ENCODE data around the gene SLC6A5. TPM values are rescaled to one million over a fixed set of nuclear protein-coding genes. Genes with fewer than 3 reads are reported as not detected.

SLC6A5 gene
- total and polyA plus RNA-seq, 9 of the 15 experiments (the other 6 are each of a cell fraction or from before 2014, with no cell fraction given): 0.08 TPM; not detected in 8

DNA sequence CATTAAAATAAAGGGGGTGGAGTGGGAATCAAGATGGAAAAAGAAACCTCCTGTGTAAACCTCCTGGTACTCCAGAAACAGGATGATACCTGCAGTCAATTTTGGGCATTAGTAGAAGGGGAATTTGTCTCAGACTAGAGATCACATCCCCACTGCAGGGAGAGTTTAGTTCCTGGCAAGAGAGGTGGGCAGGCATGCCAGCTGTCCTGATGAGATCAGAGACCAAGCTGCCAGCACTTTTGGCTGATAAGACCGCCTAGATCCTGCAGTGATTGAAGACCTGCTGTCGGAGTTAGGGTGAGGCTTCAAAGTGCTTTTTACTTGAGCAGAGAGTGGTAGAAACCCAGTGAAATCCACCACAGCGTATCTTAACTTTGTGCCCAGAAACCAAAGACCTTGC is 40.3 kb downstream of the SLC6A5 start:
- no peaks in the 10 kb centered on the region for H4K20me1 ChIP-seq (replicated peaks; ENCODE audit: control insufficient read depth, insufficient read depth, low read length)
- no peak for FAIRE-seq
- no peaks in the 10 kb centered on the region for H3K9me3 ChIP-seq (replicated peaks; ENCODE audit: control insufficient read depth, insufficient read depth, low read depth, low read length)
- no peaks in the 10 kb centered on the region for H3K36me3 ChIP-seq (ENCODE audit: control insufficient read depth, insufficient read depth, low read length)
- intact Hi-C loops (cut with micrococcal nuclease): no loop called here
- WGBS (ENCODE audit: insufficient coverage, low coverage, missing lambda C conversion rate): 0% methylated on average over 3 of the region's 3 CpGs
- DNase-seq (ENCODE audit: extremely low read depth in 1 of 4, low spot score in 3 of 4): no peak
- POLR2A ChIA-PET: no interaction called here
- H2AFZ ChIP-seq (ENCODE audit: low read depth, low read length): no peak overlapping the region
- H3K4me2 ChIP-seq (ENCODE audit: insufficient read depth, low read length): no peak overlapping the region
- no peak for TF ChIP-seq GATAD2B (IDR thresholded peaks at IDR 0.05; ENCODE audit: borderline replicate concordance)
- TF ChIP-seq THRAP3 (IDR thresholded peaks at IDR 0.05; ENCODE audit: borderline replicate concordance): no peak
- BruUV-seq (replicated peaks): no TSS peak
- CTCF ChIA-PET (ENCODE audit: low intra/inter-chr PET ratio): no interaction called here
- no peak overlapping the region for H3K9ac ChIP-seq (ENCODE audit: insufficient read depth in 1 of 2, low read depth in 2 of 2, low read length in 2 of 2)
- no peaks in the 10 kb centered on the region for H3K9me1 ChIP-seq (ENCODE audit: control insufficient read depth, insufficient read depth, low read length)
- ATAC-seq: no peak
- H3K27ac ChIP-seq (ENCODE audit: extremely low read depth, low read depth, low read length): no peak overlapping the region
- H3K4me3 ChIP-seq: no peak overlapping the region
- H3K4me1 ChIP-seq (replicated peaks in 1 of 2; ENCODE audit: control insufficient read depth in 2 of 2, insufficient read depth in 2 of 2, low read length in 2 of 2): no peaks in the 10 kb centered on the region
- in situ Hi-C loops (cut with MboI): loop anchor here (25.0 kb wide), 1 partner anchor 1673 kb away; no protein-coding TSS in a partner anchor
- H3K79me2 ChIP-seq (ENCODE audit: control insufficient read depth, insufficient read depth, low read length): no peaks in the 10 kb centered on the region
- no peaks in the 10 kb centered on the region for H3K27me3 ChIP-seq (ENCODE audit: control insufficient read depth in 2 of 2, insufficient read depth in 2 of 2, low read length in 2 of 2)

GRCh38 chr11:20640401-20640800 is 41.0 kb downstream of the SLC6A5 start:
- Histone ChIP-seq H3K9ac (ENCODE audit: insufficient read depth in 1 of 2, low read depth in 2 of 2, low read length in 2 of 2) (no peak overlapping the region), H3K9me1 (ENCODE audit: control insufficient read depth, insufficient read depth, low read length) (no peaks in the 10 kb centered on the region), H3K27me3 (ENCODE audit: control insufficient read depth in 2 of 2, insufficient read depth in 2 of 2, low read length in 2 of 2) (no peaks in the 10 kb centered on the region), H3K4me3 (no peak overlapping the region), H4K20me1 (replicated peaks; ENCODE audit: control insufficient read depth, insufficient read depth, low read length) (no peaks in the 10 kb centered on the region), H3K4me1 (replicated peaks in 1 of 2; ENCODE audit: control insufficient read depth in 2 of 2, insufficient read depth in 2 of 2, low read length in 2 of 2) (no peaks in the 10 kb centered on the region), H3K27ac (ENCODE audit: extremely low read depth, low read depth, low read length) (no peak overlapping the region), H3K9me3 (replicated peaks; ENCODE audit: control insufficient read depth, insufficient read depth, low read depth, low read length) (no peaks in the 10 kb centered on the region), H3K4me2 (ENCODE audit: insufficient read depth, low read length) (no peak overlapping the region), H2AFZ (ENCODE audit: low read depth, low read length) (no peak overlapping the region), H3K36me3 (ENCODE audit: control insufficient read depth, insufficient read depth, low read length) (no peaks in the 10 kb centered on the region), H3K79me2 (ENCODE audit: control insufficient read depth, insufficient read depth, low read length) (no peaks in the 10 kb centered on the region)
- BruUV-seq (replicated peaks): no TSS peak
- ATAC-seq: no peak
- no peak for DNase-seq (ENCODE audit: extremely low read depth in 1 of 4, low spot score in 3 of 4)
- ChIA-PET POLR2A (no interaction called here), CTCF (ENCODE audit: low intra/inter-chr PET ratio) (no interaction called here)
- intact Hi-C loops (cut with micrococcal nuclease): no loop called here
- in situ Hi-C loops (cut with MboI): loop anchor here (25.0 kb wide), 1 partner anchor 1672 kb away; no protein-coding TSS in a partner anchor
- WGBS (ENCODE audit: insufficient coverage, low coverage, missing lambda C conversion rate): 0% methylated on average over 2 of the region's 2 CpGs
- FAIRE-seq: no peak
- no peak for TF ChIP-seq ZNF445 (CRISPR knock-in tag; IDR thresholded peaks at IDR 0.05; ENCODE audit: low read depth)
- TF ChIP-seq WHSC1 (IDR thresholded peaks at IDR 0.05; ENCODE audit: low read length): no peak
- no peak for TF ChIP-seq NFRKB (IDR thresholded peaks at IDR 0.05; ENCODE audit: low read depth)
- TF ChIP-seq SIN3B (IDR thresholded peaks at IDR 0.05; ENCODE audit: low read depth): no peak
- no peak for TF ChIP-seq MAZ (CRISPR knock-in tag; conservative IDR thresholded peaks at IDR 0.05 in 1 of 2, IDR thresholded peaks at IDR 0.05 in 1 of 2)
- TF ChIP-seq ARID1B (IDR thresholded peaks at IDR 0.05): no peak
- no peak for TF ChIP-seq ZFP30 (CRISPR knock-in tag; IDR thresholded peaks at IDR 0.05; ENCODE audit: borderline replicate concordance)

Measured in K562 (cell line).